ENCODE results near the gene ZNF850. TPM values are rescaled to one million over a fixed set of nuclear protein-coding genes. Genes with fewer than 3 reads are reported as not detected.

ZNF850 gene
- total RNA-seq, 1 donor from 2014 or later, result 7.9 TPM

- TF ChIP-seq CTCF (IDR thresholded peaks at IDR 0.05), result no peak
- H3K27me3 Mint-ChIP-seq, result no peaks in the 10 kb centered on the region
- H3K27ac Mint-ChIP-seq, result no peak overlapping the region
- H3K4me1 Mint-ChIP-seq, result no peaks in the 10 kb centered on the region
- intact Hi-C loops (cut with micrococcal nuclease), result no loop called here
- ATAC-seq (ENCODE audit: low read depth), result no peak
- no peak overlapping the region for H3K4me3 Mint-ChIP-seq
- POLR2A ChIA-PET, result no interaction called here
- H3K9me3 Mint-ChIP-seq, result peaks cover 13% of the 10 kb centered on the region
- H3K36me3 Mint-ChIP-seq (ENCODE audit: low read depth), result peaks cover 46% of the 10 kb centered on the region
- CTCF ChIA-PET, result no interaction called here
- DNase-seq, result no peak
Measured at GRCh38 chr19:36679455-36679854, 93.2 kb downstream of the ZNF850 start.

GRCh38 chr19:36674201-36674600 is 98.4 kb downstream of the ZNF850 start:
- H3K36me3 Mint-ChIP-seq (ENCODE audit: low read depth), result peaks cover 52% of the 10 kb centered on the region
- TF ChIP-seq CTCF (IDR thresholded peaks at IDR 0.05), result no peak
- intact Hi-C loops (cut with micrococcal nuclease), result no loop called here
- ChIA-PET CTCF (no interaction called here), POLR2A (no interaction called here)
- peaks cover 2% of the 10 kb centered on the region for H3K4me1 Mint-ChIP-seq
- no peak overlapping the region for H3K27ac Mint-ChIP-seq
- peaks cover 14% of the 10 kb centered on the region for H3K9me3 Mint-ChIP-seq
- DNase-seq (no peak), ATAC-seq (ENCODE audit: low read depth) (no peak)
- no peaks in the 10 kb centered on the region for H3K27me3 Mint-ChIP-seq
- H3K4me3 Mint-ChIP-seq, result no peak overlapping the region

- Mint-ChIP-seq H3K4me1 (peaks cover 13% of the 10 kb centered on the region), H3K36me3 (ENCODE audit: low read depth) (peaks cover 39% of the 10 kb centered on the region), H3K4me3 (no peak overlapping the region), H3K27me3 (no peaks in the 10 kb centered on the region), H3K9me3 (peaks cover 6% of the 10 kb centered on the region), H3K27ac (no peak overlapping the region)
- no peak for TF ChIP-seq CTCF (IDR thresholded peaks at IDR 0.05)
- ATAC-seq (ENCODE audit: low read depth), result no peak
- ChIA-PET POLR2A (no interaction called here), CTCF (no interaction called here)
- intact Hi-C loops (cut with micrococcal nuclease), result no loop called here
- no peak for DNase-seq
Measured at GRCh38 chr19:36672368-36672767, 100.2 kb downstream of the ZNF850 start.

GRCh38 chr19:36668646-36669045 is 104.0 kb downstream of the ZNF850 start:
- TF ChIP-seq CTCF (IDR thresholded peaks at IDR 0.05), result no peak
- Mint-ChIP-seq H3K4me3 (peak overlapping the region; percentile 45), H3K4me1 (peaks cover 31% of the 10 kb centered on the region), H3K36me3 (ENCODE audit: low read depth) (peaks cover 55% of the 10 kb centered on the region), H3K27me3 (no peaks in the 10 kb centered on the region), H3K9me3 (peaks cover 10% of the 10 kb centered on the region), H3K27ac (no peak overlapping the region)
- POLR2A ChIA-PET, result no interaction called here
- DNase-seq (no peak), ATAC-seq (ENCODE audit: low read depth) (no peak)
- intact Hi-C loops (cut with micrococcal nuclease), result loop anchor here (5.0 kb wide), 1 partner anchor 61 kb away; the partner anchor contains the start of gene ZNF382
- CTCF ChIA-PET, result no interaction called here

GRCh38 chr19:36665832-36666231 is 106.8 kb downstream of the ZNF850 start:
- TF ChIP-seq CTCF (IDR thresholded peaks at IDR 0.05), result no peak
- CTCF ChIA-PET, result no interaction called here
- peak overlapping the region; percentile 98 for H3K4me3 Mint-ChIP-seq
- H3K9me3 Mint-ChIP-seq, result peaks cover 16% of the 10 kb centered on the region
- H3K27ac Mint-ChIP-seq, result peak overlapping the region; percentile 72
- H3K36me3 Mint-ChIP-seq (ENCODE audit: low read depth), result peaks cover 51% of the 10 kb centered on the region
- POLR2A ChIA-PET, result interaction anchor here (0.6 to 0.7 kb wide), 2 partner anchors 131 to 651 kb away, joined by 3 to 5 read pairs; no protein-coding TSS in a partner anchor
- DNase-seq (no peak), ATAC-seq (ENCODE audit: low read depth) (no peak)
- intact Hi-C loops (cut with micrococcal nuclease), result loop anchor here (1.0 to 5.0 kb wide), 6 partner anchors 21 to 801 kb away; partner anchors contain the start of genes ZNF382, ZNF420, ZNF529 and ZNF567
- peaks cover 31% of the 10 kb centered on the region for H3K4me1 Mint-ChIP-seq
- H3K27me3 Mint-ChIP-seq, result no peaks in the 10 kb centered on the region

Other genes with a start within 250 kb of the ZNF850 start
- 9.8 and 13.6 TPM in 2 replicates for gene ZNF260, start 244.5 kb downstream of the ZNF850 start, total RNA-seq
- gene ZNF529, start 199.5 kb downstream of the ZNF850 start, total RNA-seq, result 21.9 and 23.6 TPM in 2 replicates
- gene ZNF382, start 167.5 kb downstream of the ZNF850 start, total RNA-seq, result 11.5 and 14.4 TPM in 2 replicates
- gene ZNF461, start 106.0 kb downstream of the ZNF850 start, total RNA-seq, result 14.8 and 16.2 TPM in 2 replicates
- gene ZNF567, start 85.2 kb downstream of the ZNF850 start, total RNA-seq, result 13.3 and 15.0 TPM in 2 replicates
- gene ZNF790, start 65.6 kb upstream of the ZNF850 start, total RNA-seq, result 10.3 and 11.5 TPM in 2 replicates
- 7.8 and 9.5 TPM in 2 replicates for gene ZNF345, start 78.1 kb upstream of the ZNF850 start, total RNA-seq
- gene ZNF829, start 143.5 kb upstream of the ZNF850 start, total RNA-seq, result 7.3 and 7.6 TPM in 2 replicates
- gene ZNF568, start 143.5 kb upstream of the ZNF850 start, total RNA-seq, result 12.0 and 13.4 TPM in 2 replicates

Data from activated B cell treated with CpG ODN at 0.5 μM for 24 hours (primary cell).